Mesenchymal stem cell (in vitro differentiated cells and primary cell): ENCODE measurements around the gene GRAMD4.

Experiments used
- DNase-seq: peaks from one replicate; pipeline ENCODE4 v3.0.0-alpha.2; 2013
- H2AFZ ChIP-seq: one replicate; pipeline ENCODE4 v1.6.1; 2013; ENCODE audit warnings: low read depth, mild to moderate bottlenecking, control low read depth, inconsistent platforms, low read length, moderate library complexity
- H2AK5ac ChIP-seq: 2 replicates; pipeline ENCODE4 v1.6.1; 2013; ENCODE audit warnings: low read length, moderate library complexity, mild to moderate bottlenecking, inconsistent platforms; ENCODE audit not compliant: severe bottlenecking
- H2BK120ac ChIP-seq: one replicate; pipeline ENCODE4 v1.6.1; 2013; ENCODE audit warnings: low read depth, mild to moderate bottlenecking, inconsistent platforms, low read length, moderate library complexity
- H2BK12ac ChIP-seq, 2 experiments: one replicate each; pipeline ENCODE4 v1.6.1; 2013; ENCODE audit warnings: inconsistent platforms in 2 of 2, low read length in 2 of 2, mild to moderate bottlenecking in 2 of 2, moderate library complexity in 2 of 2, control low read depth in 1 of 2
- H2BK15ac ChIP-seq: one replicate; pipeline ENCODE4 v1.6.1; 2013; ENCODE audit warnings: mild to moderate bottlenecking, low read depth, inconsistent platforms; ENCODE audit not compliant: poor library complexity, severe bottlenecking
- H2BK5ac ChIP-seq: 2 replicates; pipeline ENCODE4 v1.6.1; 2013; ENCODE audit warnings: low read depth, mild to moderate bottlenecking, low read length, control low read depth, inconsistent platforms; ENCODE audit not compliant: poor library complexity, severe bottlenecking
- H3K14ac ChIP-seq, 2 experiments: one replicate each; pipeline ENCODE4 v1.6.1; 2013; ENCODE audit warnings: inconsistent platforms in 2 of 2, low read length in 2 of 2, control low read depth in 1 of 2, mild to moderate bottlenecking in 1 of 2, moderate library complexity in 1 of 2
- H3K18ac ChIP-seq, 2 experiments: one replicate each; pipeline ENCODE4 v1.6.1; 2013; ENCODE audit warnings: inconsistent platforms in 2 of 2, low read length in 2 of 2, control low read depth in 1 of 2, low read depth in 1 of 2, mild to moderate bottlenecking in 1 of 2
- H3K23ac ChIP-seq, 2 experiments: one replicate each; pipeline ENCODE4 v1.6.1; 2013; ENCODE audit warnings: inconsistent platforms in 2 of 2, low read length in 2 of 2, mild to moderate bottlenecking in 2 of 2, moderate library complexity in 2 of 2, control low read depth in 1 of 2
- H3K27ac ChIP-seq: 2 replicates; pipeline ENCODE4 v1.5.1; 2013; ENCODE audit warnings: mild to moderate bottlenecking, moderate library complexity, low read length, control low read depth, inconsistent platforms; ENCODE audit not compliant: poor library complexity, severe bottlenecking
- H3K27me3 ChIP-seq, 2 experiments: 2 replicates each; pipeline versions ENCODE4 v1.6.1 to v1.7.0; 2013; ENCODE audit warnings: low read length in 2 of 2, mild to moderate bottlenecking in 2 of 2, moderate library complexity in 2 of 2, control low read depth in 1 of 2, inconsistent platforms in 1 of 2; ENCODE audit not compliant: control insufficient read depth in 1 of 2, insufficient read depth in 1 of 2
- H3K36me3 ChIP-seq, 2 experiments: 2 replicates each; pipeline versions ENCODE4 v1.6.1 to v1.7.0; 2013; ENCODE audit warnings: low read length in 2 of 2, control low read depth in 1 of 2, inconsistent platforms in 1 of 2, low read depth in 1 of 2, mild to moderate bottlenecking in 1 of 2; ENCODE audit not compliant: insufficient read depth in 2 of 2, control insufficient read depth in 1 of 2
- H3K4ac ChIP-seq, 2 experiments: one replicate each; pipeline ENCODE4 v1.6.1; 2013; ENCODE audit warnings: inconsistent platforms in 2 of 2, low read length in 2 of 2, mild to moderate bottlenecking in 2 of 2, moderate library complexity in 2 of 2, control low read depth in 1 of 2, low read depth in 1 of 2
- H3K4me1 ChIP-seq: 2 replicates; pipeline ENCODE4 v1.6.1; 2013; ENCODE audit warnings: low read depth, low read length, control low read depth; ENCODE audit not compliant: control insufficient read depth, insufficient read depth
- H3K4me2 ChIP-seq: 2 replicates; pipeline ENCODE4 v1.6.1; 2013; ENCODE audit warnings: low read length, mild to moderate bottlenecking, inconsistent platforms; ENCODE audit not compliant: poor library complexity, severe bottlenecking
- H3K4me3 ChIP-seq, 2 experiments: 2 replicates each; pipeline versions ENCODE4 v1.5.1 to v1.7.0; 2013; ENCODE audit warnings: low read length in 2 of 2, mild to moderate bottlenecking in 2 of 2, control low read depth in 1 of 2, low read depth in 1 of 2; ENCODE audit not compliant: insufficient read depth in 1 of 2
- H3K79me1 ChIP-seq: replicated peaks from 2 replicates; pipeline ENCODE4 v1.6.1; 2013; ENCODE audit warnings: mild to moderate bottlenecking, control low read depth, low read length, inconsistent platforms; ENCODE audit not compliant: poor library complexity, severe bottlenecking
- H3K9ac ChIP-seq: 2 replicates; pipeline ENCODE4 v1.7.0; 2013; ENCODE audit warnings: mild to moderate bottlenecking, low read length, moderate library complexity
- H3K9me3 ChIP-seq: 2 replicates; pipeline ENCODE4 v1.7.0; 2013; ENCODE audit warnings: mild to moderate bottlenecking, low read length; ENCODE audit not compliant: control insufficient read depth
- H4K8ac ChIP-seq: one replicate; pipeline ENCODE4 v1.6.1; 2013; ENCODE audit warnings: inconsistent platforms, mild to moderate bottlenecking, low read length, moderate library complexity
- H4K91ac ChIP-seq: one replicate; pipeline ENCODE4 v1.6.1; 2013; ENCODE audit warnings: mild to moderate bottlenecking, low read length, inconsistent platforms
- WGBS: methylation state at CpG from one replicate; pipeline ENCODE4 v1.1.7; 2013; ENCODE audit warnings: mixed read lengths; 5-methylcytosine and 5-hydroxymethylcytosine counted together

The GRAMD4 gene

DNA sequence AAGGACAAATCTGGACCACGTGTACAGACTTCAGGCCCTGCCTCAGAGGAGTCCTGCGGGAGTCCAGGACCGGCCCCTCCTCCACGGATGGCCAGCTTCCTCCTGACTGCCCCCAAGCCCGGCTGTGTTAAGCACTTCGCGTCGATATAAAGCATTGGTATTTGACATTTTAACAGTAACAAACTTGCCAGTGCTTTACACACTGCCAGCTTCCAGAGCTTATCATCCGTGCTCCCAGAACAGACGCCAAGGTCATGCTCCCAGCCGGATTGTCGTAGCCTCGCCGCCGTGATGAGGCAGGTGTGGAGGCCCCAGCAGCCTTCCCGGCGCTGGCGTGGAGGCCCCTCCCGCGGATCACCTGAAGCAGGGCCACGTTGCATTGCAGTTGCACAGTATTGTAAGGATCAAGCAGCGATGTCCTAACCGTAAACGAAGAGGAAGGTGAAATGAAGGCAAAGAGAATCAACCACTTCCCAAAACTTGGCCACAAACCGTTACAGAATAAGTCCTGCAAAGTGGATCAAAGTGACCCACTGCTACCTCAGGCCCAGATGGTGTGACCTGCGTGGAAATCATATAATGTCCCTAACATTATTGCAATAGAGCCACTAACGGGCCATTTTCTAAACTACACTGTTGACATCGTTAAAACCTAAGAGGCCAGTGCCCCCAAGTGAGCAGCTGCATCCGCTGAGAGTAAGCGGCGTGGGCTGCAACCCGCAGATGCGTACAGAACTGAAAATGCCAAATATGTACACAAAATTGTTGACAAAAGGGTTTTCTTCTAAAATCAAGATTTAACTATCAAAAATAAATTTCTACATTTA, 66.2 kb downstream of the GRAMD4 start:
- Histone ChIP-seq H3K4ac (no peak overlapping the region), H3K4me3 (no peak overlapping the region), H4K8ac (no peak overlapping the region), H3K9ac (no peak overlapping the region), H3K4me2 (no peak overlapping the region), H2BK12ac (peak overlapping the region in 1 of 2 experiments; percentile 19), H3K79me1 (peaks cover 14% of the 10 kb centered on the region), H3K27ac (no peak overlapping the region), H3K23ac (no peak overlapping the region), H4K91ac (no peak overlapping the region), H3K27me3 (no peaks in the 10 kb centered on the region), H3K9me3 (no peaks in the 10 kb centered on the region), H3K4me1 (peaks cover 1% of the 10 kb centered on the region), H3K18ac (no peak overlapping the region), H2AFZ (no peak overlapping the region), H3K36me3 (peaks cover 55 to 70% of the 10 kb centered on the region in 2 experiments), H3K14ac (no peak overlapping the region), H2BK15ac (no peak overlapping the region), H2AK5ac (no peak overlapping the region), H2BK5ac (no peak overlapping the region), H2BK120ac (no peak overlapping the region)
- DNase-seq: no peak
- WGBS: 94% methylated on average over 33 of the region's 33 CpGs

DNA sequence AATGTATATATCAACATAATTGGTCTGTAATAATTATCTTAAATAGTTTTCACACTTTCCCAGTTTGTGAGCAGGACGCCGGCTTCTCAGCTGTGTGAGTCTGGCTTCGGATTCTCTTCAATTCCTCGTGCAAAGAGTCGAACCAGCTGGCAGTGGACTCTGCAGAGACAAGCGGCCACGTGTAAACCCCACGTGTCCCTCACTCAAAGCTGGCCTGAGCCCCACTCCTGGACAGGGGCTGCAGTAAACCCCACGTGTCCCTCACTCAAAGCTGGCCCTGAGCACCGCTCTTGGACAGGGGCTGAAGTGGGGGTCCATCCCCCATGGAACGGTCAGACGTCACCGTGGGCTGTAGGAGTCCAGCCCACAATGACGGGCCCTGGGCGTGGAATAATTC, 66.9 kb downstream of the GRAMD4 start:
- peaks cover 1% of the 10 kb centered on the region for H3K4me1 ChIP-seq
- no peak overlapping the region for H3K4me3 ChIP-seq
- peaks cover 61 to 74% of the 10 kb centered on the region in 2 experiments for H3K36me3 ChIP-seq
- H3K79me1 ChIP-seq: peaks cover 17% of the 10 kb centered on the region
- H3K18ac ChIP-seq: no peak overlapping the region
- H3K27ac ChIP-seq: no peak overlapping the region
- H3K27me3 ChIP-seq: no peaks in the 10 kb centered on the region
- no peak overlapping the region for H3K14ac ChIP-seq
- H2BK5ac ChIP-seq: no peak overlapping the region
- H3K9ac ChIP-seq: no peak overlapping the region
- H3K23ac ChIP-seq: no peak overlapping the region
- no peaks in the 10 kb centered on the region for H3K9me3 ChIP-seq
- 98% methylated on average over 15 of the region's 15 CpGs for WGBS
- H4K8ac ChIP-seq: no peak overlapping the region
- H3K4me2 ChIP-seq: no peak overlapping the region
- H4K91ac ChIP-seq: no peak overlapping the region
- no peak for DNase-seq
- H2AFZ ChIP-seq: no peak overlapping the region
- H2BK12ac ChIP-seq: no peak overlapping the region
- H2AK5ac ChIP-seq: no peak overlapping the region
- no peak overlapping the region for H3K4ac ChIP-seq
- H2BK120ac ChIP-seq: no peak overlapping the region
- no peak overlapping the region for H2BK15ac ChIP-seq

GRCh38 chr22:46687460-46687859, 67.3 kb downstream of the GRAMD4 start:
- Histone ChIP-seq H3K36me3 (peaks cover 60 to 70% of the 10 kb centered on the region in 2 experiments), H3K4ac (no peak overlapping the region), H4K91ac (no peak overlapping the region), H3K27ac (no peak overlapping the region), H3K23ac (no peak overlapping the region), H3K79me1 (peaks cover 17% of the 10 kb centered on the region), H3K9ac (no peak overlapping the region), H2AK5ac (no peak overlapping the region), H2BK5ac (no peak overlapping the region), H3K9me3 (no peaks in the 10 kb centered on the region), H4K8ac (no peak overlapping the region), H2BK120ac (no peak overlapping the region), H3K4me3 (no peak overlapping the region), H3K4me2 (no peak overlapping the region), H2AFZ (no peak overlapping the region), H3K18ac (no peak overlapping the region), H2BK15ac (no peak overlapping the region), H3K4me1 (peaks cover 1% of the 10 kb centered on the region), H3K27me3 (no peaks in the 10 kb centered on the region), H3K14ac (no peak overlapping the region), H2BK12ac (no peak overlapping the region)
- no peak for DNase-seq
- WGBS: 96% methylated on average over 12 of the region's 15 CpGs

- no peaks in the 10 kb centered on the region for H3K9me3 ChIP-seq
Observed at GRCh38 chr22:46688949-46689348, 68.8 kb downstream of the GRAMD4 start.

More at GRCh38 chr22:46688949-46689348, 68.8 kb downstream of the GRAMD4 start:
- no peak overlapping the region for H3K4me2 ChIP-seq
- H2AK5ac ChIP-seq: no peak overlapping the region
- peaks cover 17% of the 10 kb centered on the region for H3K79me1 ChIP-seq
- no peak overlapping the region for H3K4me3 ChIP-seq
- no peak overlapping the region for H2BK120ac ChIP-seq
- H3K4ac ChIP-seq: no peak overlapping the region
- H3K18ac ChIP-seq: no peak overlapping the region
- no peak overlapping the region for H2BK12ac ChIP-seq
- no peak for DNase-seq
- no peaks in the 10 kb centered on the region for H3K27me3 ChIP-seq
- H4K91ac ChIP-seq: no peak overlapping the region
- H2AFZ ChIP-seq: no peak overlapping the region
- no peak overlapping the region for H2BK5ac ChIP-seq
- peaks cover 1% of the 10 kb centered on the region for H3K4me1 ChIP-seq
- no peak overlapping the region for H3K23ac ChIP-seq
- peaks cover 70 to 79% of the 10 kb centered on the region in 2 experiments for H3K36me3 ChIP-seq
- no peak overlapping the region for H3K9ac ChIP-seq
- no peak overlapping the region for H3K27ac ChIP-seq
- no peak overlapping the region for H4K8ac ChIP-seq
- H2BK15ac ChIP-seq: no peak overlapping the region
- no peak overlapping the region for H3K14ac ChIP-seq
- WGBS: 96% methylated on average over 9 of the region's 11 CpGs
